WI38 (cell line): ENCODE measurements around the gene TMTC1.

Experiments used
- H3K4me3 ChIP-seq: 2 replicates; pipeline ENCODE4 v1.5.1; 2011; ENCODE audit warnings: low read depth, mild to moderate bottlenecking, control low read depth, low read length
- TF ChIP-seq, protein P1 (sequence below): IDR thresholded peaks from 2 replicates; pipeline ENCODE4 v1.5.1; 2012; ENCODE audit warnings: low read depth, mild to moderate bottlenecking, control low read depth, low read length

Gene TMTC1

DNA sequence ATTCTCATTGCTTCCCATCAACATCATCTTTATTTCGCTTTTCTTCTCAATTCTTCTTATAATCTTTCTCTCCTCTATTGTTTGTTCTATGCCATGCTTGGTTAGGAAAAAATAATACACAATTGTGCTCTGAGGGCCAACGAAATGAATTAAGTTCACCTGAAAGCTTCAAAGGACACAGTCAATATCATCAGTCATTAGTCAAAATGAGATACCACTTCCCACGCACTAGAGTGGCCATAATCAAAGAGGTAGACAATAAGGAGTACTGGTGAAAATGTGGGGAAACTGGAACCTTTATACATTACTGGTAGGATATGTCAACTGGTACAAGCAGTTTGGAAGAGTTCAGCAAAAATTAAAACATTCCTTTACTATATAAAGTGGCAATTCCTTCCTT, 91.5 kb downstream of the TMTC1 start:
- H3K4me3 ChIP-seq: no peak overlapping the region
- TF ChIP-seq, protein P1, sequence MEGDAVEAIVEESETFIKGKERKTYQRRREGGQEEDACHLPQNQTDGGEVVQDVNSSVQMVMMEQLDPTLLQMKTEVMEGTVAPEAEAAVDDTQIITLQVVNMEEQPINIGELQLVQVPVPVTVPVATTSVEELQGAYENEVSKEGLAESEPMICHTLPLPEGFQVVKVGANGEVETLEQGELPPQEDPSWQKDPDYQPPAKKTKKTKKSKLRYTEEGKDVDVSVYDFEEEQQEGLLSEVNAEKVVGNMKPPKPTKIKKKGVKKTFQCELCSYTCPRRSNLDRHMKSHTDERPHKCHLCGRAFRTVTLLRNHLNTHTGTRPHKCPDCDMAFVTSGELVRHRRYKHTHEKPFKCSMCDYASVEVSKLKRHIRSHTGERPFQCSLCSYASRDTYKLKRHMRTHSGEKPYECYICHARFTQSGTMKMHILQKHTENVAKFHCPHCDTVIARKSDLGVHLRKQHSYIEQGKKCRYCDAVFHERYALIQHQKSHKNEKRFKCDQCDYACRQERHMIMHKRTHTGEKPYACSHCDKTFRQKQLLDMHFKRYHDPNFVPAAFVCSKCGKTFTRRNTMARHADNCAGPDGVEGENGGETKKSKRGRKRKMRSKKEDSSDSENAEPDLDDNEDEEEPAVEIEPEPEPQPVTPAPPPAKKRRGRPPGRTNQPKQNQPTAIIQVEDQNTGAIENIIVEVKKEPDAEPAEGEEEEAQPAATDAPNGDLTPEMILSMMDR: no peak

GRCh38 chr12:29691161-29691854, 92.4 kb downstream of the TMTC1 start:
- TF ChIP-seq, protein P1: no peak
- no peak overlapping the region for H3K4me3 ChIP-seq

GRCh38 chr12:29690728-29691127, 93.0 kb downstream of the TMTC1 start:
- TF ChIP-seq, protein P1: no peak

DNA sequence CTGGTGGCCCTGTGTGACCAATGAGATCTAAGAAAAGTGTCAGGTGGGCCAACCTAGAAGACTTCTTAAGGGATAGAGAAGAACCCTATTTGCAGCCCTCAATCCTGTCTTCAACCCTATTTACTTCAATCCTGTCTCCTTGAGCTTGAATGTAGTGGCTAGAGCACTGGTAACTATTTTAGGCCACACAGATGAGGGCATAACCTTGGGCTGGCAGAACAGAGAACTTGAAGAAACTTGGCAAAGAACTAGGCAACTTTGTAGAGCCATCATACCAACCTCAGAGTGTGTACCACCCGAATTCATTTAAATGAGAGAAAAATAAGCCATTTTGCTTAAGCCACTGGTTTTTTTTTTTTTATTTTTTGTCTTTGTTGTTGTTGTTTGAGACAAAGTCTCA, 94.8 kb downstream of the TMTC1 start:
- TF ChIP-seq, protein P1: no peak

More at GRCh38 chr12:29690728-29691127, 93.0 kb downstream of the TMTC1 start:
- no peak overlapping the region for H3K4me3 ChIP-seq

DNA sequence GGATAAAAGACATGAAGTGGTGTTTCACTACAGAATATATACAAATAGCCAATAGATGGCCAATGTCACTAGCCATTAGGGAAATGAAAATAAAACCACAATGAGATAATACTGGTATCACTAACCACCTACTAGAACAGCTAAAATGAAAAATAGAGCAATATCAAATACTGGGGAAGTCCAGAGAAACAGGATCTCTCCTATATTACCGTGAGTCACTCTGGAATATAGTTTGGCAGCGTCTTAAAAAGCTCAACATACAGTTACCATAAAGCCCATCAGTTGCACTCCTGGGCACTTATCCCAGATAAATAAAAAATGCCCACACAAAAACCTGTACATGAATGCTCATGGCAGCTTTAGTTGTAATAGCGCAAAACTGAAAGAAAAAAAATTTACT, 101.7 kb downstream of the TMTC1 start:
- no peak overlapping the region for H3K4me3 ChIP-seq
- TF ChIP-seq, protein P1: no peak

More for the DNA sequence above, 94.8 kb downstream of the TMTC1 start:
- no peak overlapping the region for H3K4me3 ChIP-seq

GRCh38 chr12:29681370-29681769, 102.4 kb downstream of the TMTC1 start:
- TF ChIP-seq, protein P1: no peak
- no peak overlapping the region for H3K4me3 ChIP-seq

DNA sequence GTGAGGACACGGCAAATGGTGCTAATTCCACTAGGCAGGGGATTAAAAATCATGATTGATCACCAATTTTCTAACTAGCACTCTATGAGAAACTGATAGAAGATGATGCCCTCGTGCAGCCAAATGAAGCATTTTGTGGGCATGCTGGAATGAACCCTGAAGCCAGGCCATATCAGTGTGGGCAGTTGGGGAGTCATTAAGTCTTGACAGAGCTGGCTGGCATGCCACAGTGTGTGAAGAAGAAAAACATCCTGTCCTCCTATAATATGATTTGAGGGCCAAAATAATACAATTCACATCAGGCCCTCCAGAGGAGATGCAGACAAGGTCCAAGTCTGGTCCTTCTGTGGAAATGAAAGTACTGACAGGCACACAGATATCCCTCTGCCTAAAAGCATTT, 107.1 kb downstream of the TMTC1 start:
- TF ChIP-seq, protein P1: no peak
- no peak overlapping the region for H3K4me3 ChIP-seq
